Hepatocyte (in vitro differentiated cells): Measurements from ENCODE around the gene CLBA1.

Experiments
- EZH2 ChIP-seq: fragments of 200-600 bp; sonication (generic); IDR thresholded peaks from 2 replicates; pipeline ENCODE4 v1.6.1; 2016; ENCODE audit warnings: antibody characterized with exemption, mild to moderate bottlenecking, borderline replicate concordance
- EZH2phosphoT487 ChIP-seq: fragments of 200-600 bp; sonication (generic); IDR thresholded peaks from one replicate; pipeline ENCODE4 v1.6.1; 2018; ENCODE audit warnings: antibody characterized with exemption, mild to moderate bottlenecking, low read depth, moderate library complexity; ENCODE audit not compliant: unreplicated experiment, severe bottlenecking
- TF ChIP-seq, protein P1 (sequence below): fragments of 200-600 bp; sonication (generic); IDR thresholded peaks from 2 replicates; pipeline ENCODE4 v1.5.1; 2016; ENCODE audit warnings: antibody characterized with exemption, mild to moderate bottlenecking; ENCODE audit not compliant: poor library complexity

GRCh38 chr14:104956290-104956890 lies 29.2 kb upstream of the CLBA1 start:
- TF ChIP-seq, protein P1, sequence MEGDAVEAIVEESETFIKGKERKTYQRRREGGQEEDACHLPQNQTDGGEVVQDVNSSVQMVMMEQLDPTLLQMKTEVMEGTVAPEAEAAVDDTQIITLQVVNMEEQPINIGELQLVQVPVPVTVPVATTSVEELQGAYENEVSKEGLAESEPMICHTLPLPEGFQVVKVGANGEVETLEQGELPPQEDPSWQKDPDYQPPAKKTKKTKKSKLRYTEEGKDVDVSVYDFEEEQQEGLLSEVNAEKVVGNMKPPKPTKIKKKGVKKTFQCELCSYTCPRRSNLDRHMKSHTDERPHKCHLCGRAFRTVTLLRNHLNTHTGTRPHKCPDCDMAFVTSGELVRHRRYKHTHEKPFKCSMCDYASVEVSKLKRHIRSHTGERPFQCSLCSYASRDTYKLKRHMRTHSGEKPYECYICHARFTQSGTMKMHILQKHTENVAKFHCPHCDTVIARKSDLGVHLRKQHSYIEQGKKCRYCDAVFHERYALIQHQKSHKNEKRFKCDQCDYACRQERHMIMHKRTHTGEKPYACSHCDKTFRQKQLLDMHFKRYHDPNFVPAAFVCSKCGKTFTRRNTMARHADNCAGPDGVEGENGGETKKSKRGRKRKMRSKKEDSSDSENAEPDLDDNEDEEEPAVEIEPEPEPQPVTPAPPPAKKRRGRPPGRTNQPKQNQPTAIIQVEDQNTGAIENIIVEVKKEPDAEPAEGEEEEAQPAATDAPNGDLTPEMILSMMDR = no peak
- TF ChIP-seq EZH2 (no peak), EZH2phosphoT487 (no peak)
